Limb (tissue), 2 donors: ENCODE results near the gene LRRC8D.
"Not testable (repeated sequence)": the region's sequence is repeated elsewhere in the genome, so short reads cannot be mapped to it uniquely, and the experiment has no call there.

ENCODE experiments used
- DNase-seq, 2 donors: peaks; one replicate each; pipeline ENCODE4 v3.0.0-alpha.2; 2016; ENCODE audit errors: extremely low spot score in 2 of 2

Gene LRRC8D

GRCh38 chr1:89911191-89911991 lies 90.6 kb downstream of the LRRC8D start:
- no peak for DNase-seq

- no peak for DNase-seq
Measured at GRCh38 chr1:89912073-89912472, 91.2 kb downstream of the LRRC8D start.

- DNase-seq: no peak
Measured at GRCh38 chr1:89913353-89914095, 92.7 kb downstream of the LRRC8D start.

GRCh38 chr1:89917353-89917752 lies 96.5 kb downstream of the LRRC8D start:
- DNase-seq: no peak

- DNase-seq: no peak
Measured at GRCh38 chr1:89918127-89918793, 97.4 kb downstream of the LRRC8D start.

GRCh38 chr1:89918794-89919155 lies 97.9 kb downstream of the LRRC8D start:
- no peak for DNase-seq

- DNase-seq: no peak
Measured at GRCh38 chr1:89919174-89919573, 98.3 kb downstream of the LRRC8D start.

- no peak for DNase-seq
Measured at GRCh38 chr1:89922911-89923310, 102.1 kb downstream of the LRRC8D start.

- no peak for DNase-seq
Measured at GRCh38 chr1:89923517-89923916, 102.7 kb downstream of the LRRC8D start.

GRCh38 chr1:89924075-89924474 lies 103.2 kb downstream of the LRRC8D start:
- not testable (repeated sequence) for DNase-seq

- DNase-seq: no peak
Measured at GRCh38 chr1:89927049-89927448, 106.2 kb downstream of the LRRC8D start.

GRCh38 chr1:89927478-89927877 lies 106.6 kb downstream of the LRRC8D start:
- no peak for DNase-seq

GRCh38 chr1:89928506-89928905 lies 107.7 kb downstream of the LRRC8D start:
- no peak for DNase-seq

- no peak for DNase-seq
Measured at GRCh38 chr1:89929467-89930063, 108.7 kb downstream of the LRRC8D start.

- no peak for DNase-seq
Measured at GRCh38 chr1:89930579-89930978, 109.7 kb downstream of the LRRC8D start.

- no peak for DNase-seq
Measured at GRCh38 chr1:89931964-89932363, 111.1 kb downstream of the LRRC8D start.

GRCh38 chr1:89932598-89933364 lies 111.9 kb downstream of the LRRC8D start:
- no peak for DNase-seq

GRCh38 chr1:89934461-89934860 lies 113.6 kb downstream of the LRRC8D start:
- no peak for DNase-seq

GRCh38 chr1:89935235-89935634 lies 114.4 kb downstream of the LRRC8D start:
- DNase-seq: no peak

- no peak for DNase-seq
Measured at GRCh38 chr1:89936694-89937093, 115.9 kb downstream of the LRRC8D start.
